ENCODE data around the gene CEP135. TPM values are rescaled to one million over a fixed set of nuclear protein-coding genes. Genes with fewer than 3 reads are reported as not detected.
"Not testable (repeated sequence)": the region's sequence is repeated elsewhere in the genome, so short reads cannot be mapped to it uniquely, and the experiment has no call there.

The CEP135 gene
- total RNA-seq, 1 donor from 2014 or later: 5.6 TPM

DNA sequence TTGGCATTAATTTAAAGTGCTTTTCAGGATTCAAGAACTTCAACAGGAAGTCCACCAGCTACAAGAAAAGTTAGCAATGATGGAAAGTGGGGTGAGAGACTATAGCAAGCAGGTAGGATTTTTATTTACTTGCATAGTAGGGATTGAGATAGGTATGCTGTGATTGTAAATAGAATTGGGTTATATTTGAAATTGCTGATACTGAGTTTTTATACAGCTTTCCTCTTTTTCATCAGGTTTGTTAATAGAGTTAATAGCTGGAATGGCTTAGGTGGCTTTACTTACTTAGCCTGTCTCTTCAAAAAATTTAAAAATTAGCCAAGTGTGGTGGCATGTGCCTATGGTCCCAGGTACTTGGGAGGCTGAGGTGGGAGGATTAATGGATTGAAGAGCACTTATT is 10.9 kb downstream of the CEP135 start:
- DNase-seq (ENCODE audit: low read depth): no peak
- Histone ChIP-seq H3K36me3 (ENCODE audit: control insufficient read depth, insufficient read depth, low read length) (no peaks in the 10 kb centered on the region), H3K4me3 (ENCODE audit: low read depth, low read length) (no peak overlapping the region), H3K27me3 (ENCODE audit: control insufficient read depth, insufficient read depth, low read length) (no peaks in the 10 kb centered on the region)
- TF ChIP-seq, protein P1, sequence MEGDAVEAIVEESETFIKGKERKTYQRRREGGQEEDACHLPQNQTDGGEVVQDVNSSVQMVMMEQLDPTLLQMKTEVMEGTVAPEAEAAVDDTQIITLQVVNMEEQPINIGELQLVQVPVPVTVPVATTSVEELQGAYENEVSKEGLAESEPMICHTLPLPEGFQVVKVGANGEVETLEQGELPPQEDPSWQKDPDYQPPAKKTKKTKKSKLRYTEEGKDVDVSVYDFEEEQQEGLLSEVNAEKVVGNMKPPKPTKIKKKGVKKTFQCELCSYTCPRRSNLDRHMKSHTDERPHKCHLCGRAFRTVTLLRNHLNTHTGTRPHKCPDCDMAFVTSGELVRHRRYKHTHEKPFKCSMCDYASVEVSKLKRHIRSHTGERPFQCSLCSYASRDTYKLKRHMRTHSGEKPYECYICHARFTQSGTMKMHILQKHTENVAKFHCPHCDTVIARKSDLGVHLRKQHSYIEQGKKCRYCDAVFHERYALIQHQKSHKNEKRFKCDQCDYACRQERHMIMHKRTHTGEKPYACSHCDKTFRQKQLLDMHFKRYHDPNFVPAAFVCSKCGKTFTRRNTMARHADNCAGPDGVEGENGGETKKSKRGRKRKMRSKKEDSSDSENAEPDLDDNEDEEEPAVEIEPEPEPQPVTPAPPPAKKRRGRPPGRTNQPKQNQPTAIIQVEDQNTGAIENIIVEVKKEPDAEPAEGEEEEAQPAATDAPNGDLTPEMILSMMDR (IDR thresholded peaks at IDR 0.05; ENCODE audit: insufficient read depth, low read length, poor library complexity, severe bottlenecking): no peak

DNA sequence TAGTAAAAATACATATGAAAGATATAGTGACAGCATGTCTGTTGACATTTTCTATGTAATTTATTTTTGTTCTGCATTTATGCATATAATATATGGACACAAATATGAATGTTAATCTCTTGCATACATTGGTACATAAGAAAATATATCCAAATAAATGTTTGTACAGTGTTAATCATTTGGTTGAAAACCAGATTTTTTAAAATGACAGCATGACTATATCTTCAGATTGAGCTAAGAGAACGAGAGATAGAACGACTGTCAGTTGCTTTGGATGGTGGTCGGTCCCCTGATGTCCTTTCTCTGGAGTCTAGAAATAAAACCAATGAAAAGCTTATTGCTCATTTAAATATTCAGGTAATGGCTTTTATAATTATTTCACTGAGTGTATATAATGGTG is 15.3 kb downstream of the CEP135 start:
- no peak overlapping the region for H3K4me3 ChIP-seq (ENCODE audit: low read depth, low read length)
- no peak for DNase-seq (ENCODE audit: low read depth)
- no peaks in the 10 kb centered on the region for H3K27me3 ChIP-seq (ENCODE audit: control insufficient read depth, insufficient read depth, low read length)
- TF ChIP-seq, protein P1 (IDR thresholded peaks at IDR 0.05; ENCODE audit: insufficient read depth, low read length, poor library complexity, severe bottlenecking): no peak
- no peaks in the 10 kb centered on the region for H3K36me3 ChIP-seq (ENCODE audit: control insufficient read depth, insufficient read depth, low read length)

DNA sequence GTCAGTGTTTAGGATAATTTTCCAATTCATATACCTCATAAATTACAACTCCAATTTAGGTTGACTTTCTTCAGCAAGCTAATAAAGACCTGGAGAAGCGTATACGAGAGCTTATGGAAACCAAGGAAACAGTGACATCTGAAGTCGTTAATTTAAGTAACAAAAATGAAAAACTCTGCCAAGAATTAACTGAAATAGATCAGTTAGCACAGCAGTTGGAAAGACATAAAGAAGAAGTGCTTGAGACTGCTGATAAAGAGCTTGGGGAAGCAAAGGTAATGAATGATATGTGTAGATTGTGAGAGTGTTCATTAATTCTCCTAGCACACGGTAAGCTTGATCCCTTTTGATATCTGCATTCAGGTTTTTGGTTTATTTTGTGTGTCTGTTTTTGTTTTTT is 16.8 kb downstream of the CEP135 start:
- H3K27me3 ChIP-seq (ENCODE audit: control insufficient read depth, insufficient read depth, low read length): no peaks in the 10 kb centered on the region
- DNase-seq (ENCODE audit: low read depth): no peak
- H3K4me3 ChIP-seq (ENCODE audit: low read depth, low read length): no peak overlapping the region
- TF ChIP-seq, protein P1 (IDR thresholded peaks at IDR 0.05; ENCODE audit: insufficient read depth, low read length, poor library complexity, severe bottlenecking): no peak
- no peaks in the 10 kb centered on the region for H3K36me3 ChIP-seq (ENCODE audit: control insufficient read depth, insufficient read depth, low read length)

DNA sequence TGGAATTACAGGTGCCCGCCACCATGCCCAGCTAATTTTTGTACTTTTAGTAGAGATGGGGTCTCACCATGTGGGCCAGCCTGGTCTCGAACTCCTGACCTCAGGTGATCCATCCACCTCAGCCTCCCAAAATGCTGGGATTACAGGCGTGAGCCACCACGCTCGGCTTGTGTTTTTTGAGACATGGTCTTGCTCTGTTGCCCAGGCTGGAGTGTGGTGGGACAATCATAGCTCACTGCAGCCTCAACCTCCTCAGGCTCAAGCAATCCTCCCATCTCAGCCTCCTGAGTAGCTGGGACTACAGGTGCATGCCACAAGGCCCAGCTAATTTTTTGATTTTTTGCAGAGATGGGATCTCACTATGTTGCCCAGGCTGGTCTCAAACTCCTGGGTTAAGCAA is 17.6 kb downstream of the CEP135 start:
- not testable (repeated sequence) for H3K27me3 ChIP-seq (ENCODE audit: control insufficient read depth, insufficient read depth, low read length); H3K4me3 ChIP-seq (ENCODE audit: low read depth, low read length); H3K36me3 ChIP-seq (ENCODE audit: control insufficient read depth, insufficient read depth, low read length); DNase-seq (ENCODE audit: low read depth)

DNA sequence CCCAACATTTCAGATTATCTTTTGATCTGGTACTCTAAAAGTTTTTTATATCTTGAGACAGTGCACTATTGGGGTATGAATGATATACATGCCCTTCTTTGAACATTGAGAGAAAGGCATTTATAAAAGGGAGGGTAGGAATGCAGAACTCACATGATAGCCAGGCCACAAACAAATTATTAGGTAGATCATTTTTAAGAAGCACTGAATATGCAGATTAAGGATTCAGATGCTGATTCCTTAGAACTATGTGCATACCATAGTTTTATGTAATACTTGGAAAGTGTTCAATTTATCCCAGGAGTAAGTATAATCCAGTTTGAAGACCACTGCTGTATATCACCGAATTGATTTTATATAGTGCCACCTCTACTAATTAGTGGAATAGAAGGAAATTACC is 18.6 kb downstream of the CEP135 start:
- Histone ChIP-seq H3K27me3 (ENCODE audit: control insufficient read depth, insufficient read depth, low read length) (no peaks in the 10 kb centered on the region), H3K4me3 (ENCODE audit: low read depth, low read length) (no peak overlapping the region), H3K36me3 (ENCODE audit: control insufficient read depth, insufficient read depth, low read length) (no peaks in the 10 kb centered on the region)
- TF ChIP-seq, protein P1 (IDR thresholded peaks at IDR 0.05; ENCODE audit: insufficient read depth, low read length, poor library complexity, severe bottlenecking): no peak
- no peak for DNase-seq (ENCODE audit: low read depth)

DNA sequence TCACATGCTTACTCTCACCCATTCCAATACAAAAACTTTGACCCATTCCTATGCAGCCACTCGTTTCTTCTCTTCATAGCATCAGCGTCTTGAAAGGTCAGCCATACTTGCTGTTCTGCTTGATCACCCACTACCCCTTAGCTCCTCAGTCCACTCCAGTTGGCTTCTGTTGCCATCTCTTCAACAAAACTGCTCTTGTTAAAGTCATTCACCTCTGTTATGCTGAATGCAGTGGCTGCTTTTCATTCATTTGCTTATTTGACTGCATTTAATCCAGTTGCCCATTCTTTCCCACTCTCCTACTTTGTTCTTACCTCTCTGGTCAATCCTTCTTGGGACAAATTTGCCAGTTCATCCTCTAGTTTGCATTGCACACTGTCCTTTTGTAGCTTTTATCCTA is 24.9 kb downstream of the CEP135 start:
- no peak for DNase-seq (ENCODE audit: low read depth)
- Histone ChIP-seq H3K4me3 (ENCODE audit: low read depth, low read length) (no peak overlapping the region), H3K36me3 (ENCODE audit: control insufficient read depth, insufficient read depth, low read length) (no peaks in the 10 kb centered on the region), H3K27me3 (ENCODE audit: control insufficient read depth, insufficient read depth, low read length) (no peaks in the 10 kb centered on the region)
- TF ChIP-seq, protein P1 (IDR thresholded peaks at IDR 0.05; ENCODE audit: insufficient read depth, low read length, poor library complexity, severe bottlenecking): no peak
